ENCODE results near the gene HEXD.
"Not testable (repeated sequence)": the region's sequence is repeated elsewhere in the genome, so short reads cannot be mapped to it uniquely, and the experiment has no call there.

The HEXD gene

DNA sequence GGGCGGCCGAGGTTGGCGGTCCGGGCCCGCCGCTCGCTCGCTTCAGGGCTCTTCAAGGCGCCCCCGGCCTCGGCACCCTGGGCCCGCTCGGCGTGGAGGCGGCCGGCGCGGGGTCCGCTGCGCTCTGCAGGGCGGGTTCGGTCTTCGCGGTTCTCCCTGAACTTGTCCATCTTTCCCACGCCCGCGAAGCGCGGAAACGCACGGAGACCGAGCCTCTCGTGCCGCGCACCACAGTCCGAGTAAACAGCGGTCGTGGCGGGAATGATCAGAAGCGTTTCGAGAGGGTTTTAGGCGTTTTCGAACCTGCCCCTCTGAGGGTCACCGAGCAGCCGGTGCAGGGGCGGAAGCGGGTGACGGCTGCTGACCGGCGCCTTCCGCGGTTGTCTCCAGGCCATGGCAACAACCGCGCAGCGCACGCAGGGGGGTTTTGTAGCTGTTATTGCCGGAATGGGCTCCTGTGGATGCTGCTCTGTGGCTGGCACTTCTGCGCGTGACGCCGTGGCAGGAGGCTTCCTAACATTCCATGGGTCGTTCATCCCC, 40.8 kb downstream of the HEXD start:
- CTCF ChIA-PET, result interaction anchor here (0.5 to 0.7 kb wide), 2 partner anchors 109 to 1561 kb away, joined by 3 read pairs; no protein-coding TSS in a partner anchor
- peak overlapping the region; percentile 98 for H3K27ac ChIP-seq
- DNase-seq (ENCODE audit: low spot score), result peak; percentile 8
- TF ChIP-seq, protein P1, sequence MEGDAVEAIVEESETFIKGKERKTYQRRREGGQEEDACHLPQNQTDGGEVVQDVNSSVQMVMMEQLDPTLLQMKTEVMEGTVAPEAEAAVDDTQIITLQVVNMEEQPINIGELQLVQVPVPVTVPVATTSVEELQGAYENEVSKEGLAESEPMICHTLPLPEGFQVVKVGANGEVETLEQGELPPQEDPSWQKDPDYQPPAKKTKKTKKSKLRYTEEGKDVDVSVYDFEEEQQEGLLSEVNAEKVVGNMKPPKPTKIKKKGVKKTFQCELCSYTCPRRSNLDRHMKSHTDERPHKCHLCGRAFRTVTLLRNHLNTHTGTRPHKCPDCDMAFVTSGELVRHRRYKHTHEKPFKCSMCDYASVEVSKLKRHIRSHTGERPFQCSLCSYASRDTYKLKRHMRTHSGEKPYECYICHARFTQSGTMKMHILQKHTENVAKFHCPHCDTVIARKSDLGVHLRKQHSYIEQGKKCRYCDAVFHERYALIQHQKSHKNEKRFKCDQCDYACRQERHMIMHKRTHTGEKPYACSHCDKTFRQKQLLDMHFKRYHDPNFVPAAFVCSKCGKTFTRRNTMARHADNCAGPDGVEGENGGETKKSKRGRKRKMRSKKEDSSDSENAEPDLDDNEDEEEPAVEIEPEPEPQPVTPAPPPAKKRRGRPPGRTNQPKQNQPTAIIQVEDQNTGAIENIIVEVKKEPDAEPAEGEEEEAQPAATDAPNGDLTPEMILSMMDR (conservative IDR thresholded peaks at IDR 0.05; ENCODE audit: low read depth), result no peak
- POLR2A ChIA-PET (ENCODE audit: low non-redundant PET), result no interaction called here

DNA sequence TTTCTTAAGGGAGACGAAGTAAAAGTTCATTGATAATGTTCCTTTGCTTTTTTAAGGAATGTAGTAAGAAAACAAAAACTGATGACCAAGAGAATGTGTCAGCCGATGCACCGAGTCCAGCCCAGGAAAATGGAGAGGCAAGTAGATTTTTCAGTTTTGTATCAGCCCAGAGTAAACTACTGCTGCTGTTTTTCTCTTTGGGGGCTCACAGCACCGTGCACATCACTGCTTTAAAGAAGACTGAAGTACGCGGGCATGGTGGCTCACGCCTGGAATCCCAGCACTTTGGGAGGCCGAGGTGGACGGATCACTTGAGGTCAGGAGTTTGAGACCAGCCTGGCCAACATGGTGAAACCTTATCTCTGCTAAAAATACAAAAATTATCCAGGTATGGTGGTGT, 41.8 kb downstream of the HEXD start:
- peak overlapping the region; percentile 98 for H3K27ac ChIP-seq
- DNase-seq (ENCODE audit: low spot score); POLR2A ChIA-PET (ENCODE audit: low non-redundant PET): not testable (repeated sequence)
- CTCF ChIA-PET, result interaction anchor here (0.7 kb wide), 1 partner anchor 109 kb away, joined by 3 read pairs; no protein-coding TSS in a partner anchor

DNA sequence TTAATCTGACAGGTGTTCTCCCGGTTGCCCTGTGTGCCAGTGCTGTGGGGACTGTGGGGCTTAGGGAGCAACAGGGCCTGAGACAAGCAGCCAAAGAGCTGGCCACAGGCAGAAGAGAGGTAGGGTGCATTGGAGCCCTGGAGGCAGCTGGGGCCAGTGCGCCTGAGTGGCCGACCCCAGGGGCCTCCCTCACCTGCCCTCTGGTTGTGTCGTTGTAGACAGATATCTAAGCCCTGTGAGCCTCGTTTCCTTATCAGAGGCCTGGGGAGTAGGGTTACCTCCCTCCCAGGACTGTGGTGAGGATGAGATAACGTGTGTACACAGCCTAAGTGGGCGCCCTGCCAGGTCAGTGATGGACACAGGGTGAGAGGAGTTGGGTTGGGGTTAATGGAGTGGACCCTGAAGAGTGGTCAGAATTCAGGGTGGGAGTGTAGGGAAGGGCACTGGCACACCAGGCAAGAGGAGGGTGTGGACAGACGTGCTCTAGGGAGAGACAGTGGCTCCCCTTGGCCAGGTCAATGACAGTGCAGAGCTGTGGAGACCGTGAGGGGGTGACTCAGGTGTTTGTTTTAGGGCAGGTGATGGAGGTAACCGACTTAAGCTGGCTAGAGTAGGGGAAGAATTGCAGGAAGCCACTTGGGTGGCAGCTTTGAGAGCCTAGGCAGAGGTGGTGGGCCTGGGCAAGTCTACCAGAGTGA, 43.8 kb downstream of the HEXD start:
- POLR2A ChIA-PET (ENCODE audit: low non-redundant PET), result interaction anchor here (0.6 kb wide), 1 partner anchor 35 kb away, joined by 4 read pairs; no protein-coding TSS in a partner anchor
- TF ChIP-seq, protein P1 (conservative IDR thresholded peaks at IDR 0.05; ENCODE audit: low read depth), result no peak
- CTCF ChIA-PET, result no interaction called here
- no peak for DNase-seq (ENCODE audit: low spot score)
- peak overlapping the region; percentile 27 for H3K27ac ChIP-seq

DNA sequence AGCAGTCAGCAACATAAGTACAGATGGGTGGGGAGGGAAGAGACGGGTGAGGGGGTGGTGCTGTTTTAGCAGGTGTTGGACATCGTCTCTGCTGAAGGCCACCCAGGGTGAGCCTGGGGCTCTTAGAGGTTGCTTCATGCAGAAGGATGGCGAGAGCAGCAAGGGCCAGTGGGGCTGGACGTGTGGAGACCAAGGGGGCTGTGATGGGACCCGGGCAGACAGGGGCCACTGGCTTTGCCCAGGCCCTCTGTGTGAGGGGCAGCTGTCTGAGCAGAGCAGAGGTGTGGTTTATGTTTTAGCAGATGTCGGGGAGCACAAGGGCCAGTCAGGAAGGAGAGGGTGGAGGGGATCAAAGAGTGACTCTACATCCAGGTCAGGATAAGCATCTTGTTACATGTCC, 45.2 kb downstream of the HEXD start:
- CTCF ChIA-PET, result interaction anchor here (0.6 kb wide), 1 partner anchor 74 kb away, joined by 3 read pairs; no protein-coding TSS in a partner anchor

DNA sequence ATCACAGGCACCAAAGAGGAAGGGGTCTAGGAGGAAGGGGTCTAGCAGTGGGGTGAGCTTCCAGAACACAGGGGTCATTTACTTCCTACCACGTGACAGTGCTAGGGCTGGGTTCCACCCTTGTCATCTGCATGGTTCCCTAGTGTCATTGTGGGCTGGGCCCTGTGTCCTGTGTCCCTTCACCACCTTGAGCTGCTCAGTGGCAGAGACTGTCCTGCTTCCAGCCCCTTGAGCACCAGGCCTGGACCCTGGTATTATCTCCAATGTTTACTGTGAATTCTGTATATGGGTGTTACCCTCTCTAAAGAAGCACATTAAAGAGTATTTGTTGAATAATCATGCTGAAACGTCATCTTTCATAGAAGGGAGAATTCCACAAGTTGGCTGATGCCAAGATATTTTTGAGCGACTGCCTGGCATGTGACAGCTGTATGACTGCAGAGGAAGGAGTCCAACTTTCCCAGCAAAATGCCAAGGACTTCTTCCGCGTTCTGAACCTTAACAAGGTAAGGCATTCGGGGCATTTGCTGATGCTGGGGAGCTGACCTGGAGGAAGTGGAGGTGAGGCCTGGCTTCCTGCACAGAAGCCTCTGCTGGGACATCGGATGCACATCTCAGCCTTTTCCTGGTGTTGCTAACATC, 45.9 kb downstream of the HEXD start:
- POLR2A ChIA-PET (ENCODE audit: low non-redundant PET), result no interaction called here
- no peak for DNase-seq (ENCODE audit: low spot score)
- H3K27ac ChIP-seq, result peak overlapping the region; percentile 16
- TF ChIP-seq, protein P1 (conservative IDR thresholded peaks at IDR 0.05; ENCODE audit: low read depth), result no peak
- CTCF ChIA-PET, result interaction anchor here (0.6 kb wide), 3 partner anchors 15 to 90 kb away, joined by 3 read pairs; no protein-coding TSS in a partner anchor

More for the DNA sequence above, 45.2 kb downstream of the HEXD start:
- POLR2A ChIA-PET (ENCODE audit: low non-redundant PET), result no interaction called here
- TF ChIP-seq, protein P1 (conservative IDR thresholded peaks at IDR 0.05; ENCODE audit: low read depth), result no peak
- H3K27ac ChIP-seq, result peak overlapping the region; percentile 16
- DNase-seq (ENCODE audit: low spot score), result no peak

DNA sequence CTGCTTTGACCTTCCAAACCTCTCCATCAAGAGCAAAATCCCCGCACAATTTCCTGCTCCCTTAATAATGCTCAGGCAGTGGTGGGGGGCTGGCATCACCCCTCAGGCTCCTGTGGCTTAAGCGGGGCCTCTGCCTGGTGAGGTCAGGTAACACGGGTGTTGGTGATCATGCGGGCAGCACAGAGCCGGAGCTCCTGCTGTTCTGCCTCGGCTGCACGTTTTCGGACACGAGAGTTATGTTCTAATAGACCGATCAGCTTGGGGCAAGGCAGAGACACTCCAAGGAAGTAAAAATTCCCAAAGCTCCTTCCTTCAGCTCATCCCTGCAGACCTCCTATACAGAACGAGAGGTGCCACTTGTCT, 46.4 kb downstream of the HEXD start:
- POLR2A ChIA-PET (ENCODE audit: low non-redundant PET), result no interaction called here
- TF ChIP-seq, protein P1 (conservative IDR thresholded peaks at IDR 0.05; ENCODE audit: low read depth), result no peak
- peak overlapping the region; percentile 16 for H3K27ac ChIP-seq
- no peak for DNase-seq (ENCODE audit: low spot score)
- CTCF ChIA-PET, result interaction anchor here (0.6 kb wide), 1 partner anchor 90 kb away, joined by 3 read pairs; no protein-coding TSS in a partner anchor
